ENCODE measurements around the gene MBNL1.

DNA sequence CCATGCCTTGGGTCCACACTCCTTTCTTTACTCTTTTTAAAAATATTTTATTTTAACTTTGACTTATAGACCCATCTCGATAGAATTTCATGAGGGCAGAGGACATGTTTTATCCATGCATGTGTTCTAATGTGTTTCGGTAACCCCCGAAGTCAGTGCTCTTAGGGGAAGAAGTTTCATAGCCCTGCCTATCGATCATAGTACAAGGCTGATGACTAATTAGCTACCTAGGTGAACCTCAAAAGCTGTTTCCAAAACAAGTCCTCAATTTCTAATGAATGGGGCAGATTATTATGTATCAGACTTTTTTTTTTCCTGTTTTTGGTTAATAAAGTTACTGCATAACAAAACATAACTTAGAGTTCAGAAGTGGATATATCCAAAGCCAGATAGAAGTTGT is 82.0 kb downstream of the MBNL1 start:
- TF ChIP-seq CTCF (IDR thresholded peaks at IDR 0.05; ENCODE audit: extremely low read depth in 1 of 2, insufficient read depth in 1 of 2, low read depth in 1 of 2, low read length in 2 of 2) (no peak), POLR2AphosphoS5 (IDR thresholded peaks at IDR 0.05; ENCODE audit: insufficient read depth, low read depth, low read length) (no peak), EZH2 (IDR thresholded peaks at IDR 0.05; ENCODE audit: borderline replicate concordance, low read depth, low read length, severe bottlenecking) (no peak), MYC (IDR thresholded peaks at IDR 0.05; ENCODE audit: low read depth, low read length) (no peak), POLR2A (IDR thresholded peaks at IDR 0.05; ENCODE audit: low read depth, low read length) (no peak)
